GM12873 (cell line): ENCODE measurements around the gene USP17L10.
"Not testable (repeated sequence)": the region's sequence is repeated elsewhere in the genome, so short reads cannot be mapped to it uniquely, and the experiment has no call there.

ENCODE experiments used
- TF ChIP-seq, protein P1 (sequence below): IDR thresholded peaks from 2 replicates; pipeline ENCODE4 v1.5.1; 2012; ENCODE audit warnings: low read depth, mild to moderate bottlenecking, moderate library complexity, low read length, control low read depth; ENCODE audit not compliant: insufficient read depth; ENCODE audit errors: missing control alignments

USP17L10 gene

DNA sequence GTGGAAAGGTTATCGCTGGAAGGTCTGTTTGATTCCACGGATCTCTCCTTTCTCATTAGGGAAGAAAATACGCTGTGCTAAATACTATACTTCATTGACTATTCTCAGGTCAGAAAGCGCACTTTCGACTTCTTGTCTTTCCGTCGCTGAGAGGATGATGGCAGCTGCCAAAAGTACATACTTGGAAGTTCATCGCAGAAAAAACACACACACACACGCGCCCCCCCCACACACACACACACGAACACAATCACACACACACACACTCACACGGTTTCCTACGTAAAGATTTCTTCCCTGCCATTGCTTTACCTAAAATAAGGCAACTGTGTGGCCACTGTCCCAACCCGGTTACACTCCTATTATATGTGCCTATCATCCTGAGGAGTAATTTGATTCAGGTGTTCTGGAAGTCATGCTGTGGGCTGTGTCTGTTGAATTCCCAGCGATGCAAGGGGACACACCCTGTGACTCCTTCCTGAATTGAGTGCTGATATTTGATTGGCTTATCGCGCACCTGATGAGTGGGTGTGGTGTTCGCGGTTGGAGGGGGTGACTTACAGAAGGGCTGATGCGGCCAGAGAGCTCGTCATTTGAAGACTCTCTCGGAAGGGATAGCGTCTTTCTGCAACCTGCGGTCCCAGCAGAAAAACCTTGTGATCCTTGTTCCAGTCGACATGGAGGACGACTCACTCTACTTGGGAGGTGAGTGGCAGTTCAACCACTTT lies 37.7 kb downstream of the USP17L10 start, which contains the start of gene USP17L18:
USP17L18 (plus strand) TSS at position 678 of the 728 bp plus-strand sequence; CDS start at position 678, 0 bp downstream.
- TF ChIP-seq, protein P1, sequence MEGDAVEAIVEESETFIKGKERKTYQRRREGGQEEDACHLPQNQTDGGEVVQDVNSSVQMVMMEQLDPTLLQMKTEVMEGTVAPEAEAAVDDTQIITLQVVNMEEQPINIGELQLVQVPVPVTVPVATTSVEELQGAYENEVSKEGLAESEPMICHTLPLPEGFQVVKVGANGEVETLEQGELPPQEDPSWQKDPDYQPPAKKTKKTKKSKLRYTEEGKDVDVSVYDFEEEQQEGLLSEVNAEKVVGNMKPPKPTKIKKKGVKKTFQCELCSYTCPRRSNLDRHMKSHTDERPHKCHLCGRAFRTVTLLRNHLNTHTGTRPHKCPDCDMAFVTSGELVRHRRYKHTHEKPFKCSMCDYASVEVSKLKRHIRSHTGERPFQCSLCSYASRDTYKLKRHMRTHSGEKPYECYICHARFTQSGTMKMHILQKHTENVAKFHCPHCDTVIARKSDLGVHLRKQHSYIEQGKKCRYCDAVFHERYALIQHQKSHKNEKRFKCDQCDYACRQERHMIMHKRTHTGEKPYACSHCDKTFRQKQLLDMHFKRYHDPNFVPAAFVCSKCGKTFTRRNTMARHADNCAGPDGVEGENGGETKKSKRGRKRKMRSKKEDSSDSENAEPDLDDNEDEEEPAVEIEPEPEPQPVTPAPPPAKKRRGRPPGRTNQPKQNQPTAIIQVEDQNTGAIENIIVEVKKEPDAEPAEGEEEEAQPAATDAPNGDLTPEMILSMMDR = not testable (repeated sequence)

DNA sequence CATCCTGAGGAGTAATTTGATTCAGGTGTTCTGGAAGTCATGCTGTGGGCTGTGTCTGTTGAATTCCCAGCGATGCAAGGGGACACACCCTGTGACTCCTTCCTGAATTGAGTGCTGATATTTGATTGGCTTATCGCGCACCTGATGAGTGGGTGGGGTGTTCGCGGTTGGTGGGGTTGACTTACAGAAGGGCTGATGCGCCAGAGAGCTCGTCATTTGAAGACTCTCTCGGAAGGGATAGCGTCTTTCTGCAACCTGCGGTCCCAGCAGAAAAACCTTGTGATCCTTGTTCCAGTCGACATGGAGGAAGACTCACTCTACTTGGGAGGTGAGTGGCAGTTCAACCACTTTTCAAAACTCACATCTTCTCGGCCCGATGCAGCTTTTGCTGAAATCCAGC lies 42.6 kb downstream of the USP17L10 start, which contains the start of gene USP17L19:
USP17L19 (plus strand) TSS at position 301 of the 400 bp plus-strand sequence; CDS start at position 301, 0 bp downstream.
- TF ChIP-seq, protein P1 = not testable (repeated sequence)

DNA sequence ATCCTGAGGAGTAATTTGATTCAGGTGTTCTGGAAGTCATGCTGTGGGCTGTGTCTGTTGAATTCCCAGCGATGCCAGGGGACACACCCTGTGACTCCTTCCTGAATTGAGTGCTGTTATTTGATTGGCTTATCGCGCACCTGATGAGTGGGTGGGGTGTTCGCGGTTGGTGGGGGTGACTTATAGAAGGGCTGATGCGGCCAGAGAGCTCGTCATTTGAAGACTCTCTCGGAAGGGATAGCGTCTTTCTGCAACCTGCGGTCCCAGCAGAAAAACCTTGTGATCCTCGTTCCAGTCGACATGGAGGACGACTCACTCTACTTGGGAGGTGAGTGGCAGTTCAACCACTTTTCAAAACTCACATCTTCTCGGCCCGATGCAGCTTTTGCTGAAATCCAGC lies 47.4 kb downstream of the USP17L10 start, which contains the start of gene USP17L20:
USP17L20 (plus strand) TSS at position 301 of the 400 bp plus-strand sequence; CDS start at position 301, 0 bp downstream.
- TF ChIP-seq, protein P1 = not testable (repeated sequence)
